ENCODE measurements around the gene HSPA1B. TPM values are rescaled to one million over a fixed set of nuclear protein-coding genes. Genes with fewer than 3 reads are reported as not detected.
A peak's percentile ranks its signal among the peaks of the same experiment; 100 is the strongest.

The HSPA1B gene
- total and polyA plus RNA-seq, 2 of the 4 experiments (the other 2 are of a cell fraction): 61.1 to 93.6 TPM

DNA sequence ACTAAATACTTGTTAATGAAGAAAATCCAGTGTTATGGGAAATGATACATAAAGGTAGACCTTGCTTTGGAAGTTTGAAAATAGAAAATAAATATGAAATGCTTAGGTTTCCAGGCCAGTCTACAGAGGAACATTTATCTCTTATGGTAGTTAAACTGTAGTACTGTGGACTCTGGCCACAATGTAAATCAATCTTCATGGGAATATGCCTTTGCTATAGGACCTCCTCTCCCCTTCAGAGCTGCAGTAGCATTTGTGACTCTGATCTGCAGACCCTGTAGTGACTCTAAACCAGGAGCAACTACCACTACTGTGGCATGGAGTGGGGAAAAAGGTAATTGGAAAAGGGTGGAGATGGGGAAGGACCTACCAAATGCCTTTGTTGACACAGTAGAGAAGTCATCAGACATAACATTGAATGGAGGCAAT, 7.7 kb upstream of the HSPA1B start:
- in situ Hi-C loops (cut with MboI; ENCODE audit: low sequenced_read_pairs) (no loop called here), intact Hi-C loops (cut with micrococcal nuclease) (no loop called here), dilution Hi-C loops (cut with HindIII; ENCODE audit: low sequenced_read_pairs, unreplicated experiment) (no loop called here)
- H2BK5ac ChIP-seq (ENCODE audit: low read depth, low read length, poor library complexity, severe bottlenecking): peak overlapping the region; percentile 25
- ChIA-PET POLR2A (ENCODE audit: unreplicated experiment) (no interaction called here), CTCF (interaction anchor here (0.6 kb wide), 2 partner anchors 21 to 50 kb away, joined by 5 to 6 read pairs; no protein-coding TSS in a partner anchor)
- H2BK120ac ChIP-seq (ENCODE audit: low read depth, low read length): no peak overlapping the region
- no peak overlapping the region for H2AK9ac ChIP-seq (replicated peaks; ENCODE audit: low read depth, low read length, poor library complexity)
- no peak overlapping the region for H3K14ac ChIP-seq (replicated peaks; ENCODE audit: low read depth, low read length)
- no peaks in the 10 kb centered on the region; the same call in 1 of the 2 replicates for H4K20me1 ChIP-seq (ENCODE audit: insufficient read depth, low read length)
- no peak overlapping the region for H3K9ac ChIP-seq (ENCODE audit: low read depth, low read length)
- 0 out of 2 replicates have a peak overlapping the region, but pooled peaks have one; percentile 5 for H3K23ac ChIP-seq (ENCODE audit: low read depth, low read length)
- no peak overlapping the region for H3K27ac ChIP-seq (ENCODE audit: insufficient read depth, low read length)
- DNase-seq: no peak
- peak overlapping the region; percentile 56; the same call in 1 of the 2 replicates for H2AK5ac ChIP-seq (ENCODE audit: low read depth, low read length)
- H3K9me1 ChIP-seq (ENCODE audit: insufficient read depth, low read length): peaks cover 7% of the 10 kb centered on the region
- no peaks in the 10 kb centered on the region for H3K27me3 ChIP-seq (ENCODE audit: control insufficient read depth, insufficient read depth, low read length)
- no peak overlapping the region for H4K91ac ChIP-seq (ENCODE audit: insufficient read depth, low read depth, low read length)
- H2BK20ac ChIP-seq (ENCODE audit: low read depth, low read length): no peak overlapping the region
- no peak overlapping the region for H3K4ac ChIP-seq (ENCODE audit: low read depth, low read length)
- no TSS peak for BruUV-seq (replicated peaks)
- TF ChIP-seq MAFK (IDR thresholded peaks at IDR 0.05; ENCODE audit: low read depth, low read length) (no peak), SMC3 (IDR thresholded peaks at IDR 0.05; ENCODE audit: low read depth, low read length) (no peak), BHLHE40 (IDR thresholded peaks at IDR 0.05; ENCODE audit: low read depth, low read length) (no peak), CEBPB (IDR thresholded peaks at IDR 0.05; ENCODE audit: low read depth, low read length) (no peak), NFE2L2 (IDR thresholded peaks at IDR 0.05; ENCODE audit: low read depth, low read length) (no peak), POLR2A (IDR thresholded peaks at IDR 0.05; ENCODE audit: low read depth, low read length) (no peak), RFX5 (IDR thresholded peaks at IDR 0.05; ENCODE audit: low read depth, low read length) (no peak), FOS (IDR thresholded peaks at IDR 0.05; ENCODE audit: low read depth, low read length) (no peak), MAZ (IDR thresholded peaks at IDR 0.05; ENCODE audit: borderline replicate concordance, low read depth, low read length) (no peak), RAD21 (IDR thresholded peaks at IDR 0.05; ENCODE audit: low read length) (no peak), MXI1 (IDR thresholded peaks at IDR 0.05; ENCODE audit: borderline replicate concordance, low read depth, low read length) (no peak)
- TF ChIP-seq, protein P1, sequence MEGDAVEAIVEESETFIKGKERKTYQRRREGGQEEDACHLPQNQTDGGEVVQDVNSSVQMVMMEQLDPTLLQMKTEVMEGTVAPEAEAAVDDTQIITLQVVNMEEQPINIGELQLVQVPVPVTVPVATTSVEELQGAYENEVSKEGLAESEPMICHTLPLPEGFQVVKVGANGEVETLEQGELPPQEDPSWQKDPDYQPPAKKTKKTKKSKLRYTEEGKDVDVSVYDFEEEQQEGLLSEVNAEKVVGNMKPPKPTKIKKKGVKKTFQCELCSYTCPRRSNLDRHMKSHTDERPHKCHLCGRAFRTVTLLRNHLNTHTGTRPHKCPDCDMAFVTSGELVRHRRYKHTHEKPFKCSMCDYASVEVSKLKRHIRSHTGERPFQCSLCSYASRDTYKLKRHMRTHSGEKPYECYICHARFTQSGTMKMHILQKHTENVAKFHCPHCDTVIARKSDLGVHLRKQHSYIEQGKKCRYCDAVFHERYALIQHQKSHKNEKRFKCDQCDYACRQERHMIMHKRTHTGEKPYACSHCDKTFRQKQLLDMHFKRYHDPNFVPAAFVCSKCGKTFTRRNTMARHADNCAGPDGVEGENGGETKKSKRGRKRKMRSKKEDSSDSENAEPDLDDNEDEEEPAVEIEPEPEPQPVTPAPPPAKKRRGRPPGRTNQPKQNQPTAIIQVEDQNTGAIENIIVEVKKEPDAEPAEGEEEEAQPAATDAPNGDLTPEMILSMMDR (conservative IDR thresholded peaks at IDR 0.05; ENCODE audit: low read depth, low read length): no peak
- TF ChIP-seq, protein P2, sequence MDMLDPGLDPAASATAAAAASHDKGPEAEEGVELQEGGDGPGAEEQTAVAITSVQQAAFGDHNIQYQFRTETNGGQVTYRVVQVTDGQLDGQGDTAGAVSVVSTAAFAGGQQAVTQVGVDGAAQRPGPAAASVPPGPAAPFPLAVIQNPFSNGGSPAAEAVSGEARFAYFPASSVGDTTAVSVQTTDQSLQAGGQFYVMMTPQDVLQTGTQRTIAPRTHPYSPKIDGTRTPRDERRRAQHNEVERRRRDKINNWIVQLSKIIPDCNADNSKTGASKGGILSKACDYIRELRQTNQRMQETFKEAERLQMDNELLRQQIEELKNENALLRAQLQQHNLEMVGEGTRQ (IDR thresholded peaks at IDR 0.05; ENCODE audit: low read depth, low read length): no peak
- H4K5ac ChIP-seq (ENCODE audit: low read depth, low read length): no peak overlapping the region
- H3K18ac ChIP-seq (ENCODE audit: low read depth, low read length): no peak overlapping the region
- no peak overlapping the region for H2AFZ ChIP-seq (replicated peaks; ENCODE audit: low read length, poor library complexity)
- H3K36me3 ChIP-seq (ENCODE audit: control insufficient read depth, insufficient read depth, low read length): no peaks in the 10 kb centered on the region
- no peak overlapping the region for H2BK15ac ChIP-seq (ENCODE audit: low read depth, low read length)
- ATAC-seq (ENCODE audit: low read depth): no peak
- no peak overlapping the region for H3K56ac ChIP-seq (ENCODE audit: extremely low read depth, insufficient read depth, low read length)
- H4K8ac ChIP-seq (ENCODE audit: low read depth in 2 of 2, low read length in 2 of 2): 0 out of 4 replicates have a peak overlapping the region, but pooled peaks of 1 of the 2 experiments have one; percentile 6
- 0 out of 2 replicates have a peak overlapping the region, but pooled peaks have one; percentile 5 for H3K4me2 ChIP-seq (ENCODE audit: low read depth, low read length)
- H3K79me1 ChIP-seq (ENCODE audit: low read depth in 1 of 2, low read length in 2 of 2): peaks cover 10 to 47% of the 10 kb centered on the region in 2 experiments
- H3K4me3 ChIP-seq (ENCODE audit: insufficient read depth, low read depth, low read length): no peak overlapping the region
- no peaks in the 10 kb centered on the region for H3K9me3 ChIP-seq (ENCODE audit: control insufficient read depth, insufficient read depth, low read length)
- peaks cover 6% of the 10 kb centered on the region for H3K4me1 ChIP-seq (ENCODE audit: control insufficient read depth, insufficient read depth, low read length)

Data from IMR-90 (cell line).